Posterior cingulate gyrus (tissue), 11 donors: ENCODE measurements around the gene PACRG.
"Not testable (repeated sequence)": the region's sequence is repeated elsewhere in the genome, so short reads cannot be mapped to it uniquely, and the experiment has no call there.

Experiments
- DNase-seq, 10 donors: peaks; one replicate each; pipeline versions ENCODE4 v3.0.0 to v3.0.0-alpha.2; 2020 to 2021; ENCODE audit warnings: mixed read lengths in 3 of 10
- intact Hi-C: fragments of 100-400 bp; cut with DNase I; formaldehyde crosslinking; loops from one replicate; pipeline ENCODE4 v1.15.1; 2023

The PACRG gene

GRCh38 chr6:163313981-163314380, 586.2 kb downstream of the PACRG start:
- intact Hi-C loops: loop anchor here (10.0 kb wide), 1 partner anchor 129 kb away; no protein-coding TSS in a partner anchor
- DNase-seq: peak in 1 of 10 donors; percentile 35

GRCh38 chr6:163314791-163315470, 587.2 kb downstream of the PACRG start:
- DNase-seq: peak in 3 of 10 donors; percentile 24 to 87 (median 59)

GRCh38 chr6:163316866-163317495, 589.2 kb downstream of the PACRG start:
- intact Hi-C loops: loop anchor here (5.0 to 10.0 kb wide), 2 partner anchors 55 to 132 kb away; no protein-coding TSS in a partner anchor
- not testable (repeated sequence) for DNase-seq

More at GRCh38 chr6:163314791-163315470, 587.2 kb downstream of the PACRG start:
- intact Hi-C loops: loop anchor here (5.0 to 10.0 kb wide), 2 partner anchors 53 to 130 kb away; no protein-coding TSS in a partner anchor

- intact Hi-C loops: loop anchor here (5.0 to 10.0 kb wide), 2 partner anchors 56 to 133 kb away; no protein-coding TSS in a partner anchor
Observed at GRCh38 chr6:163318071-163318786, 590.5 kb downstream of the PACRG start.

GRCh38 chr6:163319609-163320366, 592.0 kb downstream of the PACRG start:
- intact Hi-C loops: loop anchor here (5.0 to 10.0 kb wide), 2 partner anchors 57 to 135 kb away; no protein-coding TSS in a partner anchor
- no peak for DNase-seq

More at GRCh38 chr6:163318071-163318786, 590.5 kb downstream of the PACRG start:
- DNase-seq: no peak

- intact Hi-C loops: no loop called here
Observed at GRCh38 chr6:163320402-163320801, 592.6 kb downstream of the PACRG start.

GRCh38 chr6:163320804-163321203, 593.0 kb downstream of the PACRG start:
- DNase-seq: no peak
- intact Hi-C loops: no loop called here

More at GRCh38 chr6:163320402-163320801, 592.6 kb downstream of the PACRG start:
- no peak for DNase-seq

- intact Hi-C loops: no loop called here
- DNase-seq: no peak
Observed at GRCh38 chr6:163321717-163322116, 593.9 kb downstream of the PACRG start.

- peak in 2 of 10 donors; percentile 15 to 69 for DNase-seq
- intact Hi-C loops: no loop called here
Observed at GRCh38 chr6:163323274-163323673, 595.5 kb downstream of the PACRG start.

GRCh38 chr6:163323705-163324104, 595.9 kb downstream of the PACRG start:
- DNase-seq: no peak
- intact Hi-C loops: no loop called here

GRCh38 chr6:163324326-163324687, 596.5 kb downstream of the PACRG start:
- intact Hi-C loops: no loop called here
- peak in 1 of 10 donors; percentile 9 for DNase-seq

- DNase-seq: peak; percentile 56 to 95 (median 68)
- intact Hi-C loops: no loop called here
Observed at GRCh38 chr6:163324688-163325389, 597.1 kb downstream of the PACRG start.

GRCh38 chr6:163325390-163325784, 597.6 kb downstream of the PACRG start:
- intact Hi-C loops: no loop called here
- no peak for DNase-seq

- peak in 2 of 10 donors; percentile 12 to 68 for DNase-seq
Observed at GRCh38 chr6:163327165-163327880, 599.5 kb downstream of the PACRG start.

GRCh38 chr6:163327921-163328320, 600.1 kb downstream of the PACRG start:
- DNase-seq: peak in 2 of 10 donors; percentile 16 to 33
- intact Hi-C loops: no loop called here

More at GRCh38 chr6:163327165-163327880, 599.5 kb downstream of the PACRG start:
- intact Hi-C loops: no loop called here

- intact Hi-C loops: no loop called here
- peak in 2 of 10 donors; percentile 14 to 64 for DNase-seq
Observed at GRCh38 chr6:163328411-163328810, 600.6 kb downstream of the PACRG start.

GRCh38 chr6:163329991-163330390, 602.2 kb downstream of the PACRG start:
- DNase-seq: peak in 6 of 10 donors; percentile 19 to 92 (median 56)
- intact Hi-C loops: no loop called here

- DNase-seq: peak in 1 of 10 donors; percentile 74
- intact Hi-C loops: no loop called here
Observed at GRCh38 chr6:163331245-163331644, 603.5 kb downstream of the PACRG start.

GRCh38 chr6:163332575-163332974, 604.8 kb downstream of the PACRG start:
- intact Hi-C loops: no loop called here
- peak in 1 of 10 donors; percentile 39 for DNase-seq
